Measurements from ENCODE around the gene DGKI.

DGKI gene

GRCh38 chr7:137846827-137847567 is at the start of gene DGKI:
Gene DGKI, minus strand, starts transcription at chr7:137846974.
- H3K4me3 ChIP-seq (ENCODE audit: low read depth, low read length), result peak within 1 kb of the TSS; percentile 57
- no peak for TF ChIP-seq CTCF (IDR thresholded peaks at IDR 0.05; ENCODE audit: low read depth, low read length)

- no peak for TF ChIP-seq CTCF (IDR thresholded peaks at IDR 0.05; ENCODE audit: low read depth, low read length)
- no peak overlapping the region for H3K4me3 ChIP-seq (ENCODE audit: low read depth, low read length)
Measured at GRCh38 chr7:137895301-137896221, 48.8 kb upstream of the DGKI start.

GRCh38 chr7:137893143-137893742 is 46.5 kb upstream of the DGKI start:
- no peak for TF ChIP-seq CTCF (IDR thresholded peaks at IDR 0.05; ENCODE audit: low read depth, low read length)
- H3K4me3 ChIP-seq (ENCODE audit: low read depth, low read length), result no peak overlapping the region

GRCh38 chr7:137891016-137891655 is 44.4 kb upstream of the DGKI start:
- no peak overlapping the region for H3K4me3 ChIP-seq (ENCODE audit: low read depth, low read length)
- no peak for TF ChIP-seq CTCF (IDR thresholded peaks at IDR 0.05; ENCODE audit: low read depth, low read length)

- no peak for TF ChIP-seq CTCF (IDR thresholded peaks at IDR 0.05; ENCODE audit: low read depth, low read length)
- no peak overlapping the region for H3K4me3 ChIP-seq (ENCODE audit: low read depth, low read length)
Measured at GRCh38 chr7:137890449-137890921, 43.7 kb upstream of the DGKI start.

GRCh38 chr7:137888241-137888640 is 41.5 kb upstream of the DGKI start:
- H3K4me3 ChIP-seq (ENCODE audit: low read depth, low read length), result no peak overlapping the region

More at GRCh38 chr7:137888241-137888640, 41.5 kb upstream of the DGKI start:
- no peak for TF ChIP-seq CTCF (IDR thresholded peaks at IDR 0.05; ENCODE audit: low read depth, low read length)
